Measurements from ENCODE around the gene SPAG17.

The SPAG17 gene

DNA sequence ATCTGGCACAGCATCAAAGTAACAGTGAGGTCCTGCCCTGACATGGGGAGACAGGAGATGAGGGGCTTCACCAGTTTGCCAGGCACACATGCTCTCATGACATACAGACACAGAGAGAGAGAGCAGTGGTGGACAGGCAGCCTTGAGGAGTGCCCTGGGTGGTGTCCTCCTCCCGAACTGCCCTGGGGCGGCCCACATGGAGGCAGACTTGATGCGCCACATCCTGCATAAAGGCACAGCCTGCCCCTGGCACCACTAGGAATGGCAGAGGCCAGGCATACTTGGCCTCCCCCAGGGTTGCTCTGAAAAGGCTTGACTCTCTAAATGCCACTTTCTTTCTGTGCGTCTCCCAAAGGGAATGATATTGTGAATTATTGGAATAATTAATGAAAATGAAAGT, 67.5 kb downstream of the SPAG17 start:
- DNase-seq: no peak

DNA sequence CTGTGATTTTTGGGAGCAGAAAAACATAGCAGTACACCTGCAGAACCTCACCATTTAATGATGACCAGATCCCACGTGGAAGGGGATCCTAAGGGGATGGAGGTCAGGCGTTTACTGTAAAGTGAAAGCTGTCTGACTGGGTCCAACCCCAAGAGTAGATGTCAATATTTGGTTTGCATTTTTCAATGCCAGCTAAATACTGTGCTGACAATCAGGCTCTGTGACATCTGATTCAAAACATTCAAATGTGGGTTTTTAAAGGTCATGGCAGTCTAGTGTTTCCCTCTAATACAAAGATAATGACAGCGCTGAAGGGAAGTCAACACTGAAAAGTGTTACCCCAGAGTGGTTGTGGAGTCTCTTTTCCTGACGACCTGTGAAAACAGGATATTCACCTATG, 68.1 kb downstream of the SPAG17 start:
- DNase-seq: peak; percentile 27

DNA sequence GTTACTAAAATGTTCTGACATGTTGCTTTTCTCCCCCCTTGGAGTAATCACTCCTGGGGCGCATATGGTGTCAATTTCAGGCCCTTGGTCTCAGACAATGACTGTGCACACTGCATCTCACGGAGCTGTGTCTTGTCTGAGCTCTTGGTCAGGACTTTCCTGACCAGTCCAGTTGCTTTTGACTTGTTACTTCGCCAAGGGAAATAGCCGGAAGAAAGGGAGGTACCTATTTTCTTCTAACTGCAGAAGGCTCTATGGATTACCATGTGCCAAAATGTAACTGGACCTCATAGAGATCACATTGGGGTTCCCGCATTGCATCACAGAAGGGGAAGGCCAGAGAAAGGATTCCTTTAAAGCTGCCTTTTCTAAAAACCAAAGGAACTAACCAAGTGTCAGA, 68.6 kb downstream of the SPAG17 start:
- no peak for DNase-seq

DNA sequence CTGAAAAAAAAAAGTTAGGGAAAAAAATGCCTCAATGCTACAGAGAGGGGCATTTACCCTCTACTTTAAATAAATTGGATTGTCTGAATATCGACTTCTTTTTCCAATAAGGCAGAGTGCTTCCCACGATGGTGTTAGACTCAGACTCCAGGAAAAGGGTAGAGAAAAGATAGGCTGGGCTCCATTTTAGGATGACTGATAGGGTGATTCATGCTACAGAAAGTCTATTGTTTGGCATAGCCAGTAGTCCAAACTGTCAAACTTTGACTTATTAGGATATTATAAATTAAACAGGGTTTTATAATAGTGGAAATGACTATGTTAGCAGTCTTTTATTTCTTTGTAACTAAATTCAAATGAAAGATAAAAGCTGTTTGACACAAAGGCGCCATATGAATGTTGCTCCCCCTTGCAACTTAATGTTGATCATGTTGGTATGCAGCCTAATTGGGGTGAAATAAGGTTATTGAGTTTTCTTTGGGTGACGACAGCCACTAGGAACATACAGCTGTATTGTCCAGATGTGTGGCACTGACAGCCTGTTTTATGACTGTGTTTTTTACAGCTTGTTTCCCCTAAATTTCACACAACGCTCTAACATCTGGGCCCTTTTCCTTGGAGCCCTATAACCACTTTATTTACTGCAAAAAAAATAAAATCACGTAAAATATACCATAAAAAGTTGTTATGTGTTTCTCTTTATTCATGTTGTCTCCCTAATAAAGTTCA, 69.3 kb downstream of the SPAG17 start:
- no peak for DNase-seq

DNA sequence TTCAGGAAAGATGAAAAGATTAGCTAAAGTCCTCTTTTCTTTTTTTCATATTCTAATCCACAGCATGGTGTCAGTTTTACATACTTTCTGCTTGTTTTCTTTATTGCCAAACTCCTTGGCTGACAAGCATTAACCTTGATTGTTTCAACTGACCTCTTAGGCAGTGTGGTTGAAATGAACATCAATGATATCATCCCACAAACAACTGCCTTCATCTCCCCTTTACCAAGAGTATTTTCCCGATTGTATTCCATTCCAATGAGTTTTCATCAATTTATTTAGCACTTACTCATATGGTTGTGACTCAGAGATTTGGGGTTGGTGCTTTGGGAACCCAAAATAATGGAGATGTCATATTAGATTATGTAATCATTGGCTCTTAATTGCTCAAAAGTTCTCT, 71.8 kb downstream of the SPAG17 start:
- no peak for DNase-seq

DNA sequence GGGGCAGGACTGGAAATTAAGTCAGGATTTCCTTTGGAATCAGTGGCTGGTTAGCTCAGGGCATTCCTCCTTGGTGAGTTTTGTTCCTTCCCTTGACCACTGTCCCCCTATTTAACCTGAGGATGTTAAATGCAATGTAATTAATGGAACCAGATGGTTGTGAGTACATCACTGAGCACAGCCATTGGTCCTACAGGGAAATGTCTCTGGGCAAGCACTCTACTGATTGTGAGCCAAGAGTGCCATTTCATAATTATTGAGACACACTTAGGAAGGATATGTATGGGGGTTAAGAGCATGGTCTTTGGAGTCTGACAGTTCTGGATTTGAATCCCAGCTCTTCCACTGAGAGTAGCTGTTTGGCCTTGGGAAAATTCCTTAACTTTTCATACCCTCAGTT, 74.4 kb downstream of the SPAG17 start:
- no peak for DNase-seq

DNA sequence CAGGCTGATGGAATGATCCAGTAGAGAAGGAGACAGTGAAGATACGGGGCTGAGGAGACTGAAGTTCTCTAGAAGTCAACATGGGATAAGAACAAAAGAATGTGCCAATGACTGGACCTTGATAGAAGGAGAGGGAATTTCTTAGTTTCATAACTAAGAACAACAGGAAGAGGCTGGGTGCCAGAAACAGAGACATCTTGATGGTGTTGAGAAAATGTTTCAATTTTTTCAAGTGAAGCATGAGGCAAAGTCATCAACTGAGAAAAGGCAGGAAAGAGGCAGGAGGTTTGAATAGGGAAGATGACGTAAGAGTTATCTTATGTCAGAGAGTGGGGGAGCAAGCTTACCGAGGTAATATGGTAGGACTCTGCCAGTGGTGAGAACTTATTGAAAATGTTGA, 80.1 kb downstream of the SPAG17 start:
- no peak for DNase-seq

DNA sequence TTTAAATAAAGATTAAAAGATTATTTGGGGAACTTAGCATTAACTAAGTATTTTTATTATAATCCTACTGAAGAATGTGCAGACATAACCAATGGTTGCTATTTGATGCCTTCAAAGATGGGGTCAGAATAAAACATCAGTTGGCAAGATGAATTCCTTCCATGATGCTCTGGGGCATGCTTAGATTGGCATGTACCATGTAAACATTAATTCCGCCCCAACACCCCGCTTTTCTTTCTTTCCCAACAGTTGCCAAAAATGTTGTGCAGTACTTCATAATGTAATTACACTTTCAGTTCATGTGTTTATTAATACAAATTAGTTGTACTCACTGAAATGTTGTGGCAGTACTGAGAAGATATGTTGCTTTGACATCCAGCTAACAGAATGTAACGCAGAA, 82.6 kb downstream of the SPAG17 start:
- DNase-seq: no peak

DNA sequence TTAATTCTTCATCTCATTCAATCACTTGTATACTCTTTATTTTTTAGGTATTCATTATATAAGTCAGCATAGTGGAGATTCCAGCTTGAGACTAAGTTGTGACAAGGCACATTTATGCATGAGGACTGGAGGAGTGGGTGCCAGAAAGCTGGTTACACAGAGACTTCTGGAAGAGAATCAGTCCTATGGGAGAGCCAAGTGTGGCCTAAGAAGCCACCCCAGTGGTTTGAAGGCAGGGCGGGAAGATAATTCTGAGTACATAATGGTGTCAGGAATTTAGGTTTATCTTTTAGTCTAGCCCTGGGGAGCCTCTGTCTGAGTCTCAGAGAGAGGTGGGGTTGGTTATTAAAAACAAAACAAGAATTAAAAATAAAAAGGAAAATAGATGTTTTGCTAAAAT, 83.0 kb downstream of the SPAG17 start:
- DNase-seq: no peak

DNA sequence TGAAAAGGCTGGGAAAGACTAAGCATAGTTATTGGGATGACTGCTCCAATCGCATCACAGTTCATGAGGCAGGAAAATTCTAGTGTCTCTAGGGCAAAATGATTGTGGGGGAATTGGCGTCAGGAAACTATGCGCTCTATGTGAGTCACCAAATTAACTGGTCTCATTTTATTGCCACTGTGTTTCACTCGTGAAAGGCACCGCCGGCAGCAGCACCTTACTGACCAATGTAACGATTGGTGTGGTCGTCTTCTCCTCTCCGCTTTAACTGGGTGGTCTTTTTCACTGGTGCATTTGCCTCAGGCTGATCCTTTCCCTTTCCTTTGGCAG, 83.5 kb downstream of the SPAG17 start:
- DNase-seq: no peak

DNA sequence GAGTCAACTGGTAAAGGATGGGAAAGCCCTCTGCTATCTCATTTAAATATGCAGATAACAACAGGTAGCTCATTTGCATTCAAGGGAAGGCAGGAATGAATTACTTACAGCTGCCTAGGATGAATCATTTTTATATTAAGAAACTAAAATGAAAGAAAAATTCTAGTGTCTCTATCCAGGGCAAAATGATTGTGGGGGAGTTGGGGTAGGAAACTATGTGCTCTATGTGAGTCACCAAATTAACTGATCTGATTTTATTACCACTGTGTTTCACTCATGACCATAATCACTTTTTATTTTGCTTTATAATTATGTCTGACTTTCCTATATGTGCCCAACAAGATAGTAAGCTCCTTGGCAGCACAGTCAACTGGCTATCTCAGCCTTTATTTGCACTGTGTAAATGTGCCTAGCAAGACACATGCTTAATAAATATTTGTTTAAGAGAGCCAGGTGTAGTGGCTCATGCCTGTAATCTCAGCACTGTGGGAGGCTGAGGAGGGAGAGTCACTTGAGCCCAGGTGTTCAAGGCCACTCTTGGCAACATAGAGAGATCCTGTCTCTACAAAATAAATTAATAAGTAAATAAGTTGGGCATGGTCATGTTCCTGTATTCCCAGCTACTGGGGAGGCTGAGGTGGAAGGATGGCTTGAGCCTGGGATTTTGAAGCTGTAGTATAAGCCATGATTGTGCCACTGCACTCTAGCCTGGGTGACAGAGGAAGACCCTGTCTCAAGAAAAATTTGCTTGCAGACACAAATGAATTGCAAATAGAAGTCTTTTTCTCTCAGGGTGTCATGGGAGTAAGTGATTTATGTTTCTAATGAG, 84.1 kb downstream of the SPAG17 start:
- peak; percentile 63 for DNase-seq

DNA sequence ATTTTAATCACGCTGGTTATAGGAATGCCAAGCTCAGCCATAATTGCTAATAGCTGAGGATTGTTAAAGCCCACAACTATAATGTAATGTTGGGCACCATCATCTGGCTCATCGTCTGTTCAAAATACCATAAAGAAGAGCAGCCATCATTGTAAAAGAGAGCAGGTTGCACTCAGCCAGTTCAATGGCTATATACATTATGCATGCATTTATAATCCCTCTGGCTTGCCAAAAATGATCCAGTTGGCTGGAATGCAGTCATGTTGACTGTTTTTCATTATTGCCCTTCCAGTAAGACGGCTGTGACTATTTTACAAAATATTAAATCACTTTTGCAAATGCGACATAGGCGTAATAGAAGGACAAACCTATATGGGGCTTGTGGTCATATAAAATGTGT, 85.3 kb downstream of the SPAG17 start:
- no peak for DNase-seq

DNA sequence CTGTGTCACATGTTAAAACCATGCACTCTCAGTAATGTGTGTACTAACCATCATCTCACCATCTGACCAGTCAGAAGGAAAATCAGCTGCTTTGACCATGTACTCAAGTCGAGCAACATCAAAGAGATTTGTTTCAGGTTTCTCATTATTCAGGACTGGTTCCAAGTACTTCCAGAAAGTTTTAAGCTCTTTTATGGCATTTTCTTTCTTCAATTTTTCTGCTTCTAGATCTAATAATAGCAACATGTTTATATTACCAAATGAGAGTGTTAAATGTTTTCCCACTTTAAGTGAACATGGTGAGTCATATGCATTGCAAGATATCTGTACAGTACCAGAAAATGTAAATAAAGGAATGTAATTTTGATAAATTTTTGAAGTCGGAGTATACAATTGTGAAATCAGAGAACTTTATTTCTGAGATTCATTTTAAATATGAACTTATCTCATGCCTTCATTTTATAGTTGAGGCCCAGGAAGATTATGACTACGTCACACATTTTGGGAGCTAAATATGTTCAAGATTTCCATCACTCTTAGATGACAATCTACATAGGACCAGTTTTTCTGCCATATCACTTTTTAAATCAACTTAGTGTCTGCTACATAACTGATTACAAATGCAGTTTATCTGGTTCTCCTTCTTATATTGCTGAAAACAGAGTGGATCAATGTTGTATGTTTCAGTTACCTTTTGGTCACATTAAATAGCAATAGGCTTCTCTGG, 87.2 kb downstream of the SPAG17 start:
- no peak for DNase-seq

DNA sequence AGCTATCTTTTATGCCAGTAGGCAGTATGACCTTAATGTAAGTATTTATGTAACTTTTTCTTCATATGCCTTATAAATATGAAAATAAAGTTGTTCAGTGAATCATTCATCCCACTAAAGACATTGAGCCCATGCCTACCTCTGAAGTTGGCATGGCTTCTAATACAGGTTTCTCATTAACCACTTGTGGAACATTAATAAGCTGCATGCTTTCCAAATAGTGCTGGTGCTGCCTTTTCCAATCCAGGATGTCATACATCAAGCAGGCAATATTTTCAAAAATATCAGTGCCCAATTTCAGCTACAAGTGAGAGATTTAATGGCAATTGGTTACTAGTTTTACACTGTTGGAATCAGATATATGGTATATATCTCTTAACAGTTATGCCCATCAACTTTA, 92.0 kb downstream of the SPAG17 start:
- DNase-seq: no peak

DNA sequence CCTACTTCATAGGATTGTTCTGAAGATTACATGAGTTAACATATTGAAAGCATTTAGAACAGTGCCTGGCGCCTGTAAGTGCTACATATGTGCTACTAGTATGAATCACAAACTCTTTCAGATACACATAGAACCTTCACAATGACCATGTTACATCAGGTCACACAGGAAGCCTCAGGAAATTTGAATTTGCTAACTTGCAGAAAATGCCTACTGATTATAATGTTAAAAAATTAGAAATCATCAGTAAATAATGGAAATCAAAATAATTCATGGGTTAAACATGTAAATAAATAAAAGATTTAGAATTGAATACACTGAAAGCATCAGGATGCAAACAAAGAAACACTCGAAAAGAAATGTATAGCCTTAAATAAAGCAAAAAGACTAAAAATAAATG, 94.9 kb downstream of the SPAG17 start:
- DNase-seq: no peak

DNA sequence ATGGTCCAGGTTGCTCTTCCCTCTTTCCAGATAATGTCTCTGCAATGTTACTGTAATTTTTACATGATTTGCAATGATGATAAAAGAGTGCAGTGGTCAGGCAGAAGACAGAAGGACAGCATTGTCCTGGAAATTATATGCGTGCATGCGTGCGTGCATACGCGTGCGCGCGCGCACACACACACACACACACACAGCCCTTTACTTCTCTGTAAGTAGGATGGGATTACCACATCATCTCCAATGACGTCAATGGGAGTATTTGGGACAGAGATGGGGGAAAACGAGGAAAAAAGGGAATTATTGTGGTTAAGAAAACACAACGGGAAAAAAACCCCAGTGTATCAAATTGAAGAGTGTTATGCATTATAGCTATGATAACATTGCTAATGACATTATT, 99.7 kb downstream of the SPAG17 start:
- no peak for DNase-seq

DNA sequence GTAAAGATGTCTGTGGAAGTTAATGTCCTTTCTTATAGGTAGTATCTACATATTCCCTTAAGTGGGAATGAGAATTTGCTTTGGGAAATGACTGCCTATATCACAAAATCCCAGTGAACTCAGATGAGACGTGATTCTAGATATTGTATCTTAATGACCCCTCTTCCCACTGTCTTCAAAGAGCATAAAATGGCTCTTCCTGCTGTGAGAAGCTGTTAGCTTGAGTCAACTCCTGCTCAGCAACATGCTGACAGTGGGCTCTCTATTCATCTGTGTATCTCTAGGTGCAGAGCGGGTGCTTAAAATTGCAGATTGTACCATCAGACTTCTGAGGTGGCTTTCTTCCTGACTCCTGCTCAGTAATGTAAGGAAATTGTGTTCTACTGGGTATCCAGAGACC, 100.6 kb downstream of the SPAG17 start:
- no peak for DNase-seq

DNA sequence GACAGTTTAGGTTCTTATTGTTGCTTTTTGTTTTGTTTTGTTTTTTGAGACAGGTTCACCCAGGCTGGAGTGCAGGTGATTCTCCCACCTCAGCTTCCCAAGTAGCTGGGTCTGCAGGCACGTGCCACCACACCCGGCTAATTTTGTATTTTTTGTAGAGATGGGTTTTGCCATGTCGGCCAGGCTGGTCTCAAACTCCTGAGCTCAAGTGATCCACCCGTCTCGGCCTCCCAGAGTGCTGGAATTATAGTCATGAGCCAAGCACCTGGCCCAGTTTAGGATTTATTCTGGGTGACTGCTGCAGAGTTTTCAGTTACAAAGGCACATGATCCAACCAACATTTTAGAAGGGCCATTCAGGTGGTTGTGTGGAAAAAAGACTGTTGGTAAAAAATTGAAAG, 102.0 kb downstream of the SPAG17 start:
- no peak for DNase-seq

DNA sequence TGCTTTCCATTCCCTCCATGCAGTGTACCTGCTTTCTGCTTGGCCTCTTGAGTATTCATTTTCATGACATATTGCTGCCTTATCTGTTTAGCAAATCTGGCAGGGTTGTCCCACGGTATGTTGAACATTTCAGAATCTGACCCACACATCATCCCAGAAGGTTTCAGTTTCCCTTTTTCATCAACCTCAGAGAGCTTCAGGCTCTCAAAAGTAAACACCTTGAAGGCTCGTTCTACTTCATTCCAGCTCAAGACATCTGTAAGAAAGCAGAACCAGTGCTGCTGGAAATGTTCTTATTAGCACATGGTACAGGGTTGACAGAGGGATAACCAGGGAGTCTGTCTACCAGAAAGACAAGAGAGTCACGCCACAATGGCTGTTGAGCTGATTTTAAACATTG, 103.6 kb downstream of the SPAG17 start:
- no peak for DNase-seq

DNA sequence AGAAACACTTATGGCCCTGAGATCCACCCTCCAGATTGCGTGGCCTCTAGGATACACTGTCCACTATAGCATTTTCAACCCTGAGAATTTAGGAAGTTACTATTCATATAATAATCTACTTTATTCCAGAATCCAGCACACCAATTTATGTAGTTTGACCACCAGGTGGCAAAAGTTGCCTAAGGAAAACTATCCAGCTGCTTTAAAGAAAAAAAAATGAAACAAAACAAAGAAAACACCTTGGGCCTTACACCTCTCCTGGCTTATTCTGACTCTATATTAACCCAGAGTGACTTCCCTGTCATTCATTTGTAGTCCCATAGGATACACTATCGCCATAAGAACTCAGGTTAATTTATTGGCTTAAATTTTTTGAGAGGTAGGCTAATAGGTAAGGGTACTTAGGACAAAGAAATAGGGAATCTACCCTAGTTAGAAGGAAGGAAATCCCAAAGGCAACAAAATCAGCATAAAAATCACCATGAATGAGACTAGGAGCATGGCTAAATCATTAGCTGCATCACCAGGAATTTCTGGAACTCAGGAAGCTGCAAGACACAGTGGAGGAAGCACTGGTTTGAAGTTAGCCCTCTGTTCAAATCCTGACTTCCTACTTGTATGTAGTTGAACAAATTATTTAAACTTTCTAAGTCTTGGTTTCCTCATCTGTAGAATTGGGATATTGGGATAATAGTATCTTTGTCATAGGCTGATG, 107.5 kb downstream of the SPAG17 start:
- no peak for DNase-seq

DNA sequence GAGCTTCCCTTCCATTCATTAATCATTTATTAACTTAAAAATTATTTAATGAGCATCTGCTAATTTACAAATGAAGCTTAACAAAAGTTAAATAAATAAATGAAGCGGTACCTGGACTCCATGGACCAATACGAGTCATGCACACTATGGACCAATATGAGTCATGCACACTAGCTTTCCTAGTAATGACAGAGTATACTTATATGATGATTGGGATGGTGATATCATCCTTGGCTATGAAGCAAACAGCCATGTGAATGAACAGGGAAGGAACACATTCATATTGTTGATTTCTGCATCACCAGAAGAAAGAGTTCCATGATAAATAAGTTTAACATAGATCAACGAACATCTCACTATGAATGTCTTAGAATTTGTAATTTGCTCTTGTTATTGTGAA, 109.9 kb downstream of the SPAG17 start:
- no peak for DNase-seq

DNA sequence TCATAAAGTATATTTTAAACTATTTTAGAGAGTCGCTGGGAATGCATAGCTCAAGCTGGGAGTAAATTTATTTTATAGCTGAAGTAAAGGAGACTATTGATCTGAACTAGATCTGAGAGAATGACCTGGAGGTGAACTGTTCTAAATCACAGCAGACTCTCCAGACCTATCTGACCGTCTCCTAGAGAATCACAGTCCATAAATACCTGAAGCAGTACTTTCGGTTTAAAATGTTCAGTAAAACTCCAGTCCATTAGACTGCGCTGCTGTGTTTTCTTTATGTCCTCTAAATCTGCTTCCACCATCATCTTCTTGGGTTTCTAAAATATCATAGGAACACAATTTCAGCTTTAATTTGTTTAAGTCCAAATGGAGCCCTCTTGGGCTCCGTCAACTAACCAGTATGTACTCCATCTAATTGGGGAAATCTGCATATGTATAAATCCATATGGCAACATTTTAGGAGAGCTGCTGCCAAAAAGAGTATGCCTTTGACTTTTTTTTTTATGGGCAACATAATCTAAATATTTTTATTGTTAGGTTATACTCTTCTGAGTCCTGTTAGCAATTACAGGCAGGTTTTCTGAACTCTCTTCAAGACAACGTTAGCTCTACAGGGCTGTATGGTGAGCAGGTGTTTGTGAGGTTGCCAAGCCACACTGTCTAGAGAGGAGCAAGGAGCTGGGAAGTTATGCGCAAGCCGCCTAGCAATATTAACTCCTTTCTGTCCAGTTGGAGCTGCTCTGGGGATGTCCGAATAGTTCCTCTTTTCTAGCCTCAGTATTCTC, 111.2 kb downstream of the SPAG17 start:
- no peak for DNase-seq

DNA sequence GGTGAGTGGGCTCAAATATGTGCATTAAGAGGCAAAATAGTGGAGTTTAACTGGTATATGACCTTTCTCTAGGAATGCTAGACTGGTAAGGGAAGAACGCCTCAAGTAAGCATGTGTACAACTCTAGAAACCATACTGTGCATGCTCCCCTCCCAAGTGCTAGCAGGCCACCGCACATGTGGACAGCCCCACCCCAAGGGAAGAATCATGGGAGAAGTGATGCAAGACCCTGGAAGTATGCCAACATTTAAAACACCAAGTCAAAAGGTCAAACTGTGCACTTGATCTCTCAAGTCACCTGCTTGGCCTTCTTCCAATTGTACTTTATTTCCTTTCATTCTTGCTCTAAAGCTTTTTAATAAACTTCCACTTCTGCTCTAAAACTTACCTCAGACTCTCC, 135.0 kb downstream of the SPAG17 start:
- no peak for DNase-seq
